ENCODE results near the gene KIFC3.
A peak's percentile ranks its signal among the peaks of the same experiment; 100 is the strongest.

KIFC3 gene

DNA sequence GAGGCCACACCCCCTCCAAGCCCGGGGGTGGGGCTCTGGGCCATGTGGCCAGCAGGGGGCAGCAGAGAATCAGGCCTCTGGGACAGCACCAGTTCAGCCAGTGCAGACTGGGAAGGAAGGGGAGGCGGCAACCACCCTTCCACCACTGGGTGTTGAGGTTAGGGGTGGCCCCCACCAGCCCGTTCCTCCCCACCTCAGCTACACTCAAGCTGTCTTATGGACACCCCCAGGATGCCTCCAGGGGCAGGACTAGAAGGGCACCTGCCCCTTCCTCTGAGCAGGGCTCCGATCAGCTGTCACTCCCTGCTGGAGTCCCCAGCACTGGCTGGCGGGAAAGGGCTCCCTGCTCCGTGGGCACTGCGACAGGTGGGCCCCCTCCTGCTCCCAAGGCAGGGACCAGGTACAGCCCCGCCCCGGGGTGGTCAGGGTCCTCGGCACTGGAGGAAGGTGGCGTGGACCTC lies 44.9 kb downstream of the KIFC3 start:
- no peaks in the 10 kb centered on the region for H3F3A ChIP-seq (ENCODE audit: control insufficient read depth, insufficient read depth)
- no peak overlapping the region for H3K4me3 ChIP-seq (ENCODE audit: low read length)
- H4K20me1 ChIP-seq (ENCODE audit: control insufficient read depth, insufficient read depth, low read depth, low read length): no peaks in the 10 kb centered on the region
- no peaks in the 10 kb centered on the region for H3K27me3 ChIP-seq (ENCODE audit: control insufficient read depth, low read length)
- no peaks in the 10 kb centered on the region for H3K9me2 ChIP-seq (replicated peaks; ENCODE audit: control insufficient read depth, low read length)
- TF ChIP-seq, protein P1, sequence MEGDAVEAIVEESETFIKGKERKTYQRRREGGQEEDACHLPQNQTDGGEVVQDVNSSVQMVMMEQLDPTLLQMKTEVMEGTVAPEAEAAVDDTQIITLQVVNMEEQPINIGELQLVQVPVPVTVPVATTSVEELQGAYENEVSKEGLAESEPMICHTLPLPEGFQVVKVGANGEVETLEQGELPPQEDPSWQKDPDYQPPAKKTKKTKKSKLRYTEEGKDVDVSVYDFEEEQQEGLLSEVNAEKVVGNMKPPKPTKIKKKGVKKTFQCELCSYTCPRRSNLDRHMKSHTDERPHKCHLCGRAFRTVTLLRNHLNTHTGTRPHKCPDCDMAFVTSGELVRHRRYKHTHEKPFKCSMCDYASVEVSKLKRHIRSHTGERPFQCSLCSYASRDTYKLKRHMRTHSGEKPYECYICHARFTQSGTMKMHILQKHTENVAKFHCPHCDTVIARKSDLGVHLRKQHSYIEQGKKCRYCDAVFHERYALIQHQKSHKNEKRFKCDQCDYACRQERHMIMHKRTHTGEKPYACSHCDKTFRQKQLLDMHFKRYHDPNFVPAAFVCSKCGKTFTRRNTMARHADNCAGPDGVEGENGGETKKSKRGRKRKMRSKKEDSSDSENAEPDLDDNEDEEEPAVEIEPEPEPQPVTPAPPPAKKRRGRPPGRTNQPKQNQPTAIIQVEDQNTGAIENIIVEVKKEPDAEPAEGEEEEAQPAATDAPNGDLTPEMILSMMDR (IDR thresholded peaks at IDR 0.05; ENCODE audit: low read depth, low read length, poor library complexity, severe bottlenecking): peak; percentile 94
- no peak for TF ChIP-seq EZH2phosphoT487 (IDR thresholded peaks at IDR 0.05; ENCODE audit: borderline replicate concordance, low read length)
- no peak overlapping the region for H3K27ac ChIP-seq (ENCODE audit: low read depth, low read length)
- H3K9me3 ChIP-seq (ENCODE audit: control insufficient read depth, insufficient read depth, low read length): no peaks in the 10 kb centered on the region
- H3K4me1 ChIP-seq (ENCODE audit: control insufficient read depth, low read length): no peaks in the 10 kb centered on the region
- no peaks in the 10 kb centered on the region for H3K79me2 ChIP-seq (ENCODE audit: control insufficient read depth, low read length)
- peaks cover 9% of the 10 kb centered on the region; the same call in 1 of the 2 replicates for H3K36me3 ChIP-seq (ENCODE audit: control insufficient read depth, low read length)
- H3K4me2 ChIP-seq (ENCODE audit: low read length): no peak overlapping the region

DNA sequence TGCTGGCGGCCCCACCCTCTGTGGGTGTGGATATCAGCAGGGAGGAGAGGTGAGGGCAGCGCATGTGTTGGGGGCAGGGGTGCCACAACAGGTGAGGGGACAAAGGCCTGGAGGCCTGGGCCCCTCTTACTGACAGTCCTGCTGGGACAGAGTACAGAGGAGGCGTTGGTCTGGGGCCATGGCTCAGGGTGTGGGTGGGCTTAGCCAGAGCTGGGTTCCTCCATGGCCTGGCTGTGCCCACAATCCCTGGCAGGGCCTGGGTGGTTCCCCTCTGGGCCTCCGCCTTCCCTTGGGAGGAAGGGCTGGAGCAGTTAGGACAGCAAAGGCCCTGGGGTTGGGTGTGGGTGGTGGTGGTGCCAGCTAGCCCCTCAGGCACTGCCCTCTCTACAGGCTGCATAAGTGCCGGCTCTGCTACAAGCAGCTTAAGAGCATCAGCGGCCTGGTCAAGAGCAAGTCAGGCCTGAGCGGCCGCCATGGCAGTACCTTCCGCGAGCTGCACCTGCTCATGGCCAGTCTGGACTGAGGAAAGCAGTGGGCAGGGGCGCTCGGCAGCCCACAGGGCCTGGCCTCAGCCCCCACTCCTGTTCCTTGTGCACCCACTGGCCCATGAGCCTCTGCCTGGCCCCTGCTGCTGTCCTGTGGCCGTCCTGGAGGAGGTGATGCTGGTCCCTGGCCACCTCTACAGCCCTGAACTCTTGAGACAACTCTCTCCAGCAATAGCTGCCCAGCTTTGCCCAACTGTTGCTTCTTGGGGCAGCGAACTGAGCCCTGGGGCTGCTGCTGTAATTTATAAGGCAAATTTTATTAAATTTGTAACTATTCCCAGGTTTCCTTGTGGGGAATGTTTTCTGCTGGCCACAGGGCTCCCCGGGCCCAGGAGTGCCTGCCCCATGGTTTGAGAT lies 45.6 kb downstream of the KIFC3 start:
- Histone ChIP-seq H3K4me1 (ENCODE audit: control insufficient read depth, low read length) (no peaks in the 10 kb centered on the region), H3K27ac (ENCODE audit: low read depth, low read length) (no peak overlapping the region), H3K36me3 (ENCODE audit: control insufficient read depth, low read length) (peaks cover 9% of the 10 kb centered on the region; the same call in 1 of the 2 replicates), H3K9me2 (replicated peaks; ENCODE audit: control insufficient read depth, low read length) (no peaks in the 10 kb centered on the region), H3F3A (ENCODE audit: control insufficient read depth, insufficient read depth) (no peaks in the 10 kb centered on the region), H4K20me1 (ENCODE audit: control insufficient read depth, insufficient read depth, low read depth, low read length) (no peaks in the 10 kb centered on the region), H3K27me3 (ENCODE audit: control insufficient read depth, low read length) (no peaks in the 10 kb centered on the region), H3K9me3 (ENCODE audit: control insufficient read depth, insufficient read depth, low read length) (no peaks in the 10 kb centered on the region), H3K4me3 (ENCODE audit: low read length) (no peak overlapping the region), H3K79me2 (ENCODE audit: control insufficient read depth, low read length) (no peaks in the 10 kb centered on the region), H3K4me2 (ENCODE audit: low read length) (no peak overlapping the region)
- TF ChIP-seq, protein P1 (IDR thresholded peaks at IDR 0.05; ENCODE audit: low read depth, low read length, poor library complexity, severe bottlenecking): no peak
- TF ChIP-seq EZH2phosphoT487 (IDR thresholded peaks at IDR 0.05; ENCODE audit: borderline replicate concordance, low read length): no peak

DNA sequence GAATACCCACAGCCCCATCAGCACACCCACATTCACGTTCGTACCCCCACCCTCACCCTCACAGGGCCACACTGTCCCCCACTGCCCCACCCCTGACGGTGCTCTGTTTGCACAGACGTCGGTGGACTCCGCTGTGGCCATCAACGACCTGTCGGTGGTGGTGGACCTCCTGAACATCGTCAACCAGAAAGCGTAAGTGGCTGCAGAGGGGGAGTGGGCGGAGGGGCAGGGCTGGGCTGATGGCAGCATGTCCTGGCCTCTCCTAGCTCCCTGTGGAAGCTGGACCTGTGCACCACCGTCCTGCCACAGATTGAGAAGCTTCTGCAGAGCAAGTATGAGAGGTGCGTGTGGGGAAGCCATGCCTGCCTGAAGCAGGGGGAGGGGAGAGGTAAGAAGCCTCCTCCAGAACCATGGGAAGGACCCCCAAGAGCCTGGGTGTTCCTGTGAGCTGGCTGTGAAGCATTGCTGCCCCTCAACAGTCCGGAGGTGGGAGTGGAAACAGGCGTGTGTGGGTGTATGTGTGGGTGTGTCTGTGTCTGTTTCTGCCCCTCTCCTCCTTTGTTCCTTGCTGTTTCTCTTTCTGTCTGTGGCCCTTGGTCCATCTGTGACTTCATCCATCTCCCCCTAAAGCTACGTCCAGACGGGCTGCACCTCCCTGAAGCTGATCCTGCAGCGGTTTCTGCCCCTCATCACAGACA lies 46.4 kb downstream of the KIFC3 start:
- Histone ChIP-seq H3K27ac (ENCODE audit: low read depth, low read length) (no peak overlapping the region), H3K27me3 (ENCODE audit: control insufficient read depth, low read length) (no peaks in the 10 kb centered on the region), H3K4me1 (ENCODE audit: control insufficient read depth, low read length) (no peaks in the 10 kb centered on the region), H3K36me3 (ENCODE audit: control insufficient read depth, low read length) (peaks cover 12% of the 10 kb centered on the region; the same call in 1 of the 2 replicates), H3F3A (ENCODE audit: control insufficient read depth, insufficient read depth) (no peaks in the 10 kb centered on the region), H3K9me2 (replicated peaks; ENCODE audit: control insufficient read depth, low read length) (no peaks in the 10 kb centered on the region), H3K79me2 (ENCODE audit: control insufficient read depth, low read length) (no peaks in the 10 kb centered on the region), H3K9me3 (ENCODE audit: control insufficient read depth, insufficient read depth, low read length) (no peaks in the 10 kb centered on the region), H4K20me1 (ENCODE audit: control insufficient read depth, insufficient read depth, low read depth, low read length) (no peaks in the 10 kb centered on the region), H3K4me2 (ENCODE audit: low read length) (no peak overlapping the region), H3K4me3 (ENCODE audit: low read length) (no peak overlapping the region)
- TF ChIP-seq EZH2phosphoT487 (IDR thresholded peaks at IDR 0.05; ENCODE audit: borderline replicate concordance, low read length): no peak
- TF ChIP-seq, protein P1 (IDR thresholded peaks at IDR 0.05; ENCODE audit: low read depth, low read length, poor library complexity, severe bottlenecking): no peak

Data from DOHH2 (cell line).